NCI-H1930 (cell line): Measurements from ENCODE around the gene MLXIPL.
"Not testable (repeated sequence)": the region's sequence is repeated elsewhere in the genome, so short reads cannot be mapped to it uniquely, and the experiment has no call there.

Experiments
- DNase-seq, 2 experiments: peaks; one replicate each; lab custom pipeline; 2025; lab: John Stamatoyannopoulos, UW

MLXIPL gene

DNA sequence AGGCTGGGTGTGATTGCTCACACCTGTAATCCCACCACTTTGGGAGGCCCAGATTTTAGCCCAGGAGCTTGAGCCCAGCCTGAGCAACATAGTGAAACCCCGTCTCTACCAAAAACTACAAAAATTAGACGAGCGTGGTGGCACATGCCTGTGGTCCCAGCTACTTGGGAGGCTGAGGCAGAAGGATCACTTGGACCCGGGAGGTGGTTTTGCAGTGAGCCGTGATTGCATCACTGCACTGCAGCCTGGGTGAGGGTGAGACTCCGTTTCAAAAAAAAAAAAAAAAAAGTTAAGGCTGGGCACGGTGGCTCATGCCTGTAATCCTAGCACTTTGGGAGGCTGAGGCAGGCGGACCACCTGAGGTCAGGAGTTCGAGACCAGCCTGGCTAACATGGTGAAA is 43.3 kb downstream of the MLXIPL start:
- DNase-seq, result not testable (repeated sequence)

DNA sequence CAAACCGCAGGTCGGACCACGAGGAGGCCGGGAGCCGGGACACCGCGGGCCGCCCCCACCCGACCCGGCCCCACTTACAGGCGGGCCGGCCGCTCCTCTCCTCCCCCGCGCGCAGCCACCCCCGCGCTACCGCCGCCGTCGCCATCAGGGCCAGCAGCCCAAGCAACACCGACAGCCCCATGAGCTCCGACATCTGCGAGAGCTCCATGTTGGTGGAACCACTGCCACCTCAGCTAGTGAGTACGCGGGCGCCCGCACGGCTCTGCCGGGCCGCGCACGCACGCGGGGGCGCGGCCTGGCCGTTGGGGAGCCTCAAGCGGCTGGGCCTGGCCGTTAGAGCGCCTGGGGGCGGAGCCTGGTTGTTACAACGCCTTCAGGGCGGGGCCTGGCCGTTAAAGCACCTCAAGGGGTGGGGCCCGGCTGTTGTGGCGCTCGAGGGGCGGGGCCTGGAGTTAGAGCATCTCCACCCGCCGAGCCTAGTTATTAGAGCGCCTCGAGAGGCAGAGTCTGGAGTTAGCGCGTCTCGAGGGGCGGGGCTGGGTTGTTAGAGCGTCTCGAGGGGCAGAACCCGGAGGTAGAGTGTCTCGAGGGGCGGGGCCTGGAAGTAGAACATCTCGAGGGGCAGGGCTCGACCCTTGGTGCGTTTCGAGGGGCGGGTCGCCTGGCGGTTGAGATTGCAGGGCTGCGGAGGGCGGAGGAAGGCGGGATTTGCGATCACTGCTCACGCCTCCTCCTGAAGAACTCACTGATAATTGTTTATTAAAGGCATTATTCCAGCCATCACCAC is 45.8 kb downstream of the MLXIPL start, which contains the start of gene TBL2:
Gene TBL2, minus strand, starts transcription at position 238 of the 787 bp plus-strand sequence. Its CDS starts 30 bp downstream, at position 208.
- peak; percentile 100 for DNase-seq

DNA sequence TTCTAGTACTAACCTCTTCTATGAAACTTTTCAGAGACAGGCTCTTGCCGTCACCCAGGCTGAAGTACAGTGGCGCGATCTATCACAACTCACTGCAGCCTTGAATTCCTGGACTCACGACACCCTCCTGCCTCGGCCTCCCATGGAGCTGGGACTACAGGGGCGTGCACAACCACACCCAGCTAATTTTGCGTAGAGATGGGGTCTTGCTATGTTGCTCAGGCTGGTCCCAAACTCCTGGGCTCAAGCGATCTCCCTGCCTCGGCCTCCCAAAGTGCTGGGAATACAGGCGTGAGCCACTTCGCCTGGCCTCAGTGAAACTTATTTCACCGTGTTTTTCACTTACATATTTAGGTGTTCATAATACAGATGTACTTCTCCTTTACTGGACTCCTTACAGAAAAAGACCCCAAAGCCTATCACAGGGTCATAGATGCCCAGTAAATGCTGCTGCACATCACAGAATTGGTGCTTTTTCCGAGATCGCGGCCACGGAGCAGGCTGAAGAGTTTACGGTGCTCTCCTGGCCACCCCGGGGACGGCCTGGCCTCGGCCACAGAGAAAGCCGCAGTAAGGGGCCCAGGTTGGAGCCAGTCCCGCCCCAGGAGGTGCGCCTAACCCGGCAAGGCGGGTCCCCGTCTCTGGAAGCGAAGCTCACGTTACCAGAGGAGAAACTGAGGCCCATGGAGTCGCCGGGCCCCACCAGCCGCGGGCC is 46.5 kb downstream of the MLXIPL start:
- DNase-seq, result no peak

DNA sequence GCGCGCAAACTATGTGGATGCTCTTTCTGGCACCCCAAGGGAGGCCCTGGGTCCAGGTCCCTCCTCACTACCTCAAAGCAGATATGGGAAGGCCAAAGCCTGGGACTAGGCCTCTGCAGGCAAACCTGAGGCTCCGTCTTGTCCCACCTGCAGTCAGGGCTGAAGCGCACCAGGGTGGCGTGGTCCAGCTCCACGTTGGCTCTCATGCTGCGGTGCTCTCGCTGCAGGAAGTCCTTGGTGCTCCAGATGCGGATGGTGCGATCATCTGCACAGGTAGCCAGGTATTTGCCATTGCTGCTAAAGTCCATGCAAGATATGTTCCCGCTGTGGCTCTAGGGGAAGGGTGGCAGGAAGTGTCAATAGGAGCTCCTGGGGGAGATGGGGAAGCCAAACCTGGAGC is 50.5 kb downstream of the MLXIPL start:
- DNase-seq, result no peak

DNA sequence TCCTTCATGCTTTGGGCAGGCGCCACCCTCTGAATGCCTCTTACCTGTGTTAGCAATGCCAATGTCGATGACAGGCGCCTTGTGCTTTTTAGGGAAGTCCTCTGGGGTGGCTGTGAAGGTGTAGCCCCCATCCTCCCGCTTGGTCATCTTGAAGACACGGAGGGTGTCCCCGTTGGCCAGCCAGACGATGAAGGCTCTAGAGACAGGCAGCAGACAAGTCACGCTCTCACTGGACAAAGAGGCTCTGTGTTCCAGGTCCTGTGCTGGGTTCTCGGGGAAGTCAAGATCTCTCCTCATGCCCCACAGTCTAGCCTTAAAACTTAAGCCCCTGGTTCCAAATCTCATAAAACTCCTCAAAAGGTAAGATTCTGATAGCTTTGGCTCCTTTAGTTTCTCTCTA is 51.0 kb downstream of the MLXIPL start:
- no peak for DNase-seq

DNA sequence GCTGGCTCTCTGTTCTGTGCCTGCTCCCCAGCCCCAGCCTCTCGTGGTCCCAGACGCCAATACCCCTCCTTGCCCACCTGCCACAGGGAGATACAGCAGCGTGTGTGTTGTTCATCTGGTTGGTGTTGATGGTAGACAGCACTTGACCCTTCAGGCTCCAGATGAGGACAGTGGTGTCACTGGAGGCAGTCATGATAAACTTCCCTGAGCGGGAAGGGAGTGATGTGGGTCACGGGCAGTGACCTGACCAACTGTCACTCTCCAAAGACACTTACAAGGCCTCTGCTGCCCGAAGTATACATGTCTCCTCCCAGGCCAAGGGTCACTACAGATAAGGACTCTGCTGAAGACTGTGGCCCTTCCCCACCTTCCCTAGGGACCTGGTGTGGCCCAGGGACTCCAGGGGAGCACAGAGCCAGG is 51.5 kb downstream of the MLXIPL start:
- DNase-seq, result no peak

DNA sequence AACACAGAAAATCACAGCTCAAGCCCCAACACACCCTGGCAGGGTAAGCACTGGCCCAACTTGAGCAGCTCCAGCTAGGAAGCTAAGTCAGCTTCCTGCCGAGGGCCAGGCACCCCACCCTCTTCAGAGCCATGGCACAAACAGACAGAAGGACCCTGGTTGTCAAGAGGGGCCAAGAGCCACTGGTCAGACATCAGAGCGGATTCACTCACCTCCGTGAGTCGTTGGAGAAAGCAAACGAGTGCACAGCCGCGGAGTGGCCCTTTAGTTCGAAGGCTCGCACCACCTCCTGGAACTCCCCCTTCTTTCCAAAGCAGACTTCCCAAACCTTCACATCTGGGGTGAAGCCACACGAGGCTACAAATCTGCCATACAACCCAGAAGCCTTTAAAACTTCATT is 53.3 kb downstream of the MLXIPL start:
- no peak for DNase-seq

DNA sequence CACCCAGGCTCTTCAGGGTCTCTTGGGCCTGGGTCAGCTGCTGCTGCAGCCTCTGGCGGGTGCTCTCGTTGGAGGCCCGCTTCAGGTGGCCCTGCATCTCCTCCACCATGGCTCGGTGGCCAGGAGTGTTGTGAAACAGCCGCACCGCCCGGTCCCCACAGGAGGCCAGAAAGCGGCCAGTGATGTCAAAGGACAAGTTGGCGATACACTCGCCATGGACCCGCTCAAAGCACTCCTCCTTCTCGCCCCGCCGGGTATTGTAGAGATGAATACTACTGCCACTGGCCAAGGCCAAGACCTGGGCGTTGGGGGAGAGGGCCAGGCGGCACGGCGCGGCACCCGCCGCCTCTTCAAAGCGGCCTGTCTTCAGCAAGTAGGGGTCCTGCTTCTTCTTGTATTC is 53.8 kb downstream of the MLXIPL start:
- DNase-seq, result no peak

DNA sequence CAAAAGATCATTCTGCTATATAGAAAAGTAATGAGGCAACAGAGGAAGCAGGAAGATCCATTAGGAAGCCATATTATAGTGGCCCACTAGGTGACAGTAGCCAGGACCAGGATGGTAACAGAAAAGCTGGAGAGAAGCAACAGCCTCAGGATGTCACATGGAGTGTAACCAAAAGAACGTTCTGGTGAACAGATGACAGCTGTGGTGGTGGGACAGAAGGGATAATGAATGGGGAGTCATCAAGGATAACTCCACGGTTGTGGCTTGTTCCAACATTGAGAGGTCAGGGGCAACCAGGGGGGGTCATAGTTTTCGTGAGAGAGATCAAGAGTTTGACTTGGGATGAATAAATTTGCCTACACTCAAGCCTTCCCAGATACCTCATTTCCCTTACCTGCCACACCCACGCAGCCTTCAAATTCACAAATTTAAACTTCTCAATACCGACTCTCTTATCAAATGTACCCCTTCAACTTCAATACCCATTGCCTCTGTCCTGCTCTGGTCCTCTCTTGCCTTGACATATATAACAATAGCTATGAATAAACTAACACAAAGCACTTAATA is 55.2 kb downstream of the MLXIPL start:
- no peak for DNase-seq

DNA sequence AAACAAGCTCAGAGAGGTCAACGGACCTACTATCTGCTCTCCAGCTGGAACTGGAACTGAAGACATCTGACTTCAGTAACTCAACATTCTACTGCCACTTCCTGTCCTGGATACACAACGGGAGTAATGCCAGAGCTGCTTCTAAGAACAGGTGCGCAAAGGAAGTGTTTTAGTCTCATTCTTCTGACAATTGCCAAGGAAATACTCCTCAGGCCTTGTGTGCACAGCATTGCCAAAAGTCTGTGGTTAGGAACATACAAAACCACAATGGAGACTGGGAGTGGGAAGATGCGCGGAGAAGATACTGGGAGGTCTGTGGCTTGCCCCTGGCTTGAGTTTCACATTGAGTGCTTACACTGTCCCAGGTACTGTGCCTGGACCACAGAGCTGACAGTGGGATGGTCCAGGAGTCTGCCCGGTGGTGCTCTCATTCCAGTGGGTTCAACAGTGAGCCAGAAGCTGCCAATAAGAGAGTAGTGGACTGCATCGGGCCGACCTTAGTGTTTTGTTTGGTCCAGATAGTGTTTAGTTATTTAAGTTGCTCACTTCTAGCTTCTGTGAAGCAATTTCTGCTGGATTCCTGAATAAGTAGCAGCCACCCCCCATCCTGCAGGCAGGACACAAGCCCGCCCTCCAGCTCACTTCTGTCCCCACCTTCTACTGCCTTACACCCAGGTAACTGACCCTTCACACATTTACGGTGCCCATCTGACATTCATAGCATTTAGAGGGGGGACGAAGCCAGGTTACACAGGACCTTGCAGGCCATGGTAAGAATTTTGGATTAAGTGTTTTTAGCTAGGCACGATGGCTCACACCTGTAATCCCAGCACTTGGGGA is 56.3 kb downstream of the MLXIPL start:
- DNase-seq, result no peak

DNA sequence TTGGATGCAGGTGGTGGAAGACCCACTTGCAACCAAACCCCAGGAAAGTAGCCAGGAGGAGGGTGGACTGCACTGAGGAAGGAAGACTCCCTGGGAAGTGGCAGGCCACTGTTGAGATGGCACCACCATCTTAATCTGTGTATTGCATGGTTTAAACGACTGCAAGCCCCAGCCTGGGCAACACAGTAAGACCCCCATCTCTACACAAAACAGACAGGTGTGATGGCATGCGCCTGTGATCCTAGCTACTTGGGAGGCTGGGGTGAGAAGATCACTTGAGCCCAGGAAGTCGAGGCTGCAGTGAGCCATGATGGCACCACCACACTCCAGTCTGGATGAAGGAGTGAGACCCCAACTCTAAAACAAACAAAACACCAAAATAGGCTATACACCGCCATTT is 57.2 kb downstream of the MLXIPL start:
- no peak for DNase-seq

DNA sequence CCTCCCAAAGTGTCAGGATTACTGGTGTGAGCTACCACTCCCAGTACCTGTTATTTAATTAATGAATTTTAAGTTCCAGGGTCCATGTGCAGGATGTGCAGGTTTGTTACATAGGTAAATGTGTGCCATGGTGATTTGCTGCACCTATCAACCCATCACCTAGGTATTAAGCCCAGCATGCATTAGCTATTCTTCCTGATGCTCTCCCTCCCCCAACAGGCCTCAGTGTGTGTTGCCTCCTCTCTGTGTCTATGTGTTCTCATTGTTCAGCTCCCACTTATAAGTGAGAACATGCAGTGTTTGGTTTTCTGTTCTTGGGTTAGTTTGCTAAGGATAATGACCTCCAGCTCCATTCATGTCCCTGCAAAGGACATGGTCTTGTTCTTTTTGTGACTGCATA is 57.9 kb downstream of the MLXIPL start:
- not testable (repeated sequence) for DNase-seq

DNA sequence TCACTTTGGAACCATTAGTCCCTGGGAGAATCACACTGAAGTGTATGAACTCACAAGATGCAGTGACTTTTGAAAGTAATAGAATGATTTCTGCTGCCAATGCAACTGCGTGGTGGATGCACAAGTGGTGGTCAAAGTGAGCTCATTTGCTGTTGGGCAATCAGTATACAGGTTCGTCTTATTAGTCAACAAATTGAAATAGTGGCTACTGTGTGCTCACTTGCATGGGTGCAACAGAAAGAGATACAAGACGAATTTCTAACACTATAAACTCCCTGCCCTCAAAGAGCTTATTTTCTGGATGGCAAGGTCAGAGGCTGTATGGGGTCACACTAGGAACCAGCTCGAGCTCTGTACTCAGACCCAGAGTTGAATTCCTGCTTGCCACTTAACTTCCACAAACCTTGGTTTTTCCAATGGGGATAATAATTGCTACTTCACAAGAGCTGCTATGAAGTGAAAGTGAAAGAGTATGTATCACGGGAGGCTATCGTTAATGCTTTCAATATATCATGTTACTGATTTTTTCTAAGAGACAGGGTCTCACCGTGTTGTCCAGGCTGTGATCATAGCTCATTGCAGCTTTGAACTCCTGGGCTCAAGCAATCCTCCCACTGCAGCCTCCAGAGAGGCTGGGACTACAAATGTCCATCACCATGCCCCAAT is 58.5 kb downstream of the MLXIPL start:
- DNase-seq, result no peak

DNA sequence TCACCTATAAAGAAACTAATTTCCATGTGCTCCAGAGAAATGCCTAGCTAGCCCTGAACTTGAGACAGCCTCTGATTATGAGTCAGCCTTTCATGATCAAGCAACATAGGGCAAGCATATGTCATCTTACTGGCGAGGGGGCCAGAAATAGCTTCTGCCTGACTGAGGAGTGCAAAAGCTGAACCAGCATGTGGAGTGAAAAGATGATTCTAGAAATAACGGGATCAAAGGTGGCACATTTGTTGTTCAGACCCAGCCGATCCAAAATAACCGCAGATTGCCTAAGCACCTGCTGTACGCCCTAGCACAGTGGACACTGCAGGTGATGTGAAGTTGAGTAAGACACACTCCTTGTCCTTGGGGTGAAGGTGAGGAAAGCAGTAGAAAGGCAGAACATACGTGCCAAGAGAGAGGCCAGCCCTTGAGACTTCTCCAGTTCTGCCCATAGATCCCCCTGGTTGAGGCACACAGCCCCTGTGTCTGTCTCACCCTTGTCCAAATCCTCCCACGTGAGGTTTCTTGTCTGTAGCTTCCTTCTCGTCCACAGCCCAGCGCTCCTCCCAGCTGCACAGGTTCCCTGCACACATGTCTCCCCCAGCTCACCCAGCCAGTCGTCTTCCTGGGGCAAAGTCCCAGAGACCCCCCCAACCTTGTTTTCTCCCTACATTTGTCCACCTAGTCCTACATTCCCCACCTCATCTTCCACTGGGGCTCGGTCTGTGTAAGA is 64.0 kb downstream of the MLXIPL start:
- no peak for DNase-seq

DNA sequence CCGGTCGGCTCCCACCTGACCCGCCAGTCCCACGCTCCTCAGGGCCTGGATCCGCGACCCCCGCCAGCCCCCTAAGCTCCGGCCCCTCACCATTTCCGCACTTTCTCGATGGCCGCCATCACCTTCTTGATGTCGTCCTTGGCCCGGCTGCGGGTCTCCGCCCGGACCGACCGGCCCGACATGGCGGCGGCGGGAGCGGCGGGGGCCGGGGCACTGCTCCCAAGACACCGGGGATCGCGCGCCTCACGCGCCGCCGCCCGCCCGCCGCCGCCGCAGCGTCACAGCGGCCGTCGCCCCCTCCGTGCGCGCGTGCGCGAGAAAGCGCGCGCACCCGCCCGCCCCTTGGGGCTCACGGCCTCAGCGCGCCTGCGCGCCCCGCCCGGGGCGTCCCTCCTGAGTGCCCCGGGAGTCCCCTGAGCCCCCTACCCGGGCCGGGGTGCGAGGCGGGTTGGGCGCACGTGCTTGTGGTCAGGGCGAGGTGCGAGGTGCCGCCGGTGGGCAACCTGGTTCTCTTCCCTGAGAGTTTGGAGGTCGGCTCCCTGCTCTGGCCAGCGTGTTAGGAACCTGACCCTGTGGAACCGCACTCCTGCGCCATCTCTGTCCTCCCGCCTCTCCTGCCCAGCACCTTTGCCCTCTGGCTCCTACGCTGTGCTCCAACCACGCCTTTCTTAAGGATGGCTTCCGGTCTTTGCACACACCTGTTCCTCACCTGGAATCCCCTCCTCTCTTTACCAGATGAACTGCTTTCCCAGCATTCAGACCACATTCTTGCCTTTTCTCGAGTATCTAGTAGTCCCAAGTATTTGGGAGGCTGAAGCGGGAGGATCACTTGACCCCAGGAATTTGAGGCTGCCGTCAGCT is 66.7 kb downstream of the MLXIPL start, which contains the start of gene BCL7B:
Gene BCL7B, minus strand, starts transcription at position 294 of the 861 bp plus-strand sequence. Its CDS starts 112 bp downstream, at position 182.
- DNase-seq, result peak; percentile 71 to 90

DNA sequence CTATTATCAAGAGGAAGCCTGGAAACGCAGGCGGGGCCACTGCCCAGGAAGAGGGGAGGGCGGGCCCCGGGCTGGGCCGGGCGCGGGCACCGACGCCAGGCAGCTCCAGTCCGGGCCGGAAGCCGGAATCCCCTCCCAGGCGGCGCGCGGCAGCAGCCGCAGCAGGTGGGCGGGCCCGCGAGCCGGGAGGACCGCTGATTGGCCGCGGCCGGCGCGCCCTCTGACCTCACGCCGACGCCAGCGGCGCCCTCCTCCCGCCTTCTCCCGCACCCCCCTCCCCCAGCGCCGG is 67.3 kb downstream of the MLXIPL start:
- DNase-seq, result peak; percentile 86 to 93

DNA sequence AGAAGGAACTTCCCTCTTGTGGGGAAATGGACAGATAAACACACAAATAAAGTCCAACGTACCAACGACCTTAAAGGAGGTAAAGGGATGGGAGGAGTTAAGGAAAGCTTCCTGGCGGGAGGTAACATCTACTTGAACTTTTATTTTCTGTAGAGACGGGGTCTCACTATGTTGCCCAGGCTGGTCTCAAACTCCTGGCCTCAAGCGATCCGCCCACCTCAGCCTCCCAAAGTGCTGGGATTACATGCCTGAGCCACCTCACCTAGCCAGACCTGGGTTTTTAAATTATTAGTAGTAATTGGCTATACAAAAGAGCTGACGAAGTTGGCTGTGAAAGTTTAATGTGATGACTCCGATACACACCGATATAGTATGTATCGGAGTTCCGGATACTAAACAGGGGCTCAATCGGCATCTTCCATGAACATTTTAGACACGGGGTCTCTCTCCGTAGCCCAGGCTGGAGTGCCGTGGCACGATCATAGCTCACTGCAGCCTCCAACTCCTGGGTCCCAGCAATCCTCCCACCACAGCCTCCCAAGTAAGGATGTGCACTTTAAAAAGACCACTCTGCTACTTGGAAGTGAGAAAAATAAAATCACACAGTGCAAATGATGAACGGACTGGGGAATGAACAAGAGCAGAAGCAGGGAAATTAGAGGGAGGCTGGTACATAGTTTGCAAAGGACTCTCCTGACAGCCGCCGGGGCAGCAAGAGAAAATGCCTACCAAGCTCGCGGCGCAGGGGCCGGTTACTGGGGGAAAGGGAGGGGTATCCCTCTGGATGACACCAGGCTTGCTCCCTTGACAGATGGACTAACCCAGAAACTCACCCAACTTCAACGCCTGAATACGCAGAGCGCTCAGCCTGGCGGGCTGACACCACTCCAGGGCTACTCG is 67.9 kb downstream of the MLXIPL start:
- no peak for DNase-seq

DNA sequence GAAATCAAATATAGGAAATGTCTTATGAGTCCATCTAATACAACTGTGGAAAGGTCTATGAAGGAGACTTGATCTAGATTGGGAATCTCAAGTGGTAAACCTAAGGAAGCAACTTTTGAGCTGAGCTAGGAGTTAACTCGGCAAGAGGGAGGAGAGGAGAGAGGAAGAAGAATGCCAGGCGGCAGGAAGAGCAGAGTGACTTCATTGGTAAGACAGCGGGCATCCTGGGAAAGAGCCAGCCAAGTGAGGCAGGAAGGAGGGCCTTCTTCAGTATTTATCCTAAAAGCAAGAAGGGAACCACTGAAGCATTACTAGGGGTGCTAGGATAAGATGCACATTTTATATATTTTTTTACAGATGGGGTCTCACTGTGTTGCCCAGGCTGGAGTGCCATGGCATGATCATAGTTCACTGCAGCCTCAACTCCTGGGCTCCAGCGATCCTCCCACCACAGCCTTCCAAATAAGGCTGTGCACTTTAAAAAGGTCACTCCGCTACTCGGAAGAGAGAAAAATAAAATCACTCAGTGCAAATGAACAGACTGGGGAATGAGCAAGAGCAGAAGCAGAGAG is 68.8 kb downstream of the MLXIPL start:
- no peak for DNase-seq

DNA sequence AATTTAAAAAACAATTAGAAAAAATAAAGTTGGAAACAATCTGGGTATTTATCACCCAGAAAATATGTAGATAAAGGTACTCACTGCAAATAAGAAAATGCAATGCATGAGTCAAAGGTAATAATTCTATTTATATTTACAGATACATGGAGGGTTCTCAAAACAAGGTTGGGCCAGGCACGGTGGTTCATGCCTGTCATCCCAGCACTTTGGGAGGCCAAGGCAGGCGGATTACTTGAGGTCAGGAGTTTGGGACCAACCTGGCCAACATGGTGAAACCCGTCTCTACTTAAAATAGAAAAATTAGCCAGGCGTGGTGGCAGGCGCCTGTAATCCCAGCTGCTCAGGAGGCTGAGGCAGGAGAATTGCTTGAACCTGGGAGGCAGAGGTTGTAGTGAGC is 74.2 kb downstream of the MLXIPL start:
- DNase-seq, result not testable (repeated sequence)
